IPS DF 19.7 (cell line): Measurements from ENCODE around the gene GK2.

ENCODE experiments used
- DNase-seq: peaks from one replicate; pipeline ENCODE4 v3.0.0-alpha.2; 2013; ENCODE audit warnings: low read depth, low spot score

The GK2 gene

DNA sequence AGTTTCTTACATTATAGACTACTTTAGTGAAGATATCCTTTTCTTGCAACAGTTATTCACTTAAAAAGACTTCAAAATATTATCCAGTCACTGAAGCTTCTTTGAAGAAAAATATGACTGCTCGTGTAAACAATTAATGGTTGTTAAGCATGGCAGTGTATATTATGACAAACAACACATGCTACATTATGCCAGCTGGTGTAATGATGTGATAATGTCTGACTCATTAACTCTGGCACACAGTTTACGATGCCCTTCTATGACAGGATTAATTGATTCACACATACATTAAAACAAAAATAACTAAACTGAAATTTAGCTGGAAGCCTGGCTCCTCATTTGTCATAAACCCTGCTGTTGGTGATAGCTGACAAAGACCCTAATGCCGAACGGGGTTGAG lies 22.4 kb downstream of the GK2 start:
- no peak for DNase-seq

DNA sequence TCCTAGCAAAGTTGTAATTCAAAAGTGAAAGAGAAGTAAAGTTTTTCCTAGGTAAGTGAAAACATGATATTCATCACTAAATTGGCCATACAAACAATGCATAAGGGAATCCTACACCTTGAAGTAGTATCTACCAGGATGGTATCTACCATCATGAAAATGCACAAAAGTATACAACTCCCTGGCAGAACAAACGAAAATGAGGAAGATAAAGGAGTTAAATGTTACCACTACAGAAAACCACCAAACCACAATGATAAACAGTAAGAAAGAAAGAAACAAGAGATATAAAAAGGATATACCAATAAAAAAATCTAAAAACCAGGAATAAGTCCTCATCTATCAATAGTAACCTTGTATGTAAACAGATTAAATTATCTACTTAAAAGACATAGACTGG lies 26.9 kb downstream of the GK2 start:
- no peak for DNase-seq

- DNase-seq: no peak
Observed at GRCh38 chr4:79370026-79370425, 38.0 kb downstream of the GK2 start.

DNA sequence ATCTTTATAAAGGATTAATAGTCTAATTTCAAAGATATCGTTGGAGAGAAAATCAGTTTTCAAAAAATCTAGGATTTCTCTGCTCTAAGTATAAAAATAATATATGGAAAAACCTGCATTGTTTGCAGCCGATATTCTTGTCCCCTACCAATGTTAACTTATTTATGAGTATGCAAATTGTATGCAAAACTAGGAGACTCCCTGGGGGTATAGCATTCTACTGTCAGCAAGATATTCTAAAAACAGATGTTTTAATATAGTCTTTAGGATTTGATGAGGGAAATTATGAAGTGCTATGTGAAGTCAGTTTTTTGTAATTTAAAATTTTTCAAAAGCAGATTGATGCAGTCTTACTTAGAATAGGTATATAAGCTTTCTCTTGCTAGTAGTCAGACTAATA lies 40.9 kb downstream of the GK2 start:
- DNase-seq: no peak

GRCh38 chr4:79366422-79366821 lies 41.6 kb downstream of the GK2 start:
- no peak for DNase-seq

- DNase-seq: no peak
Observed at GRCh38 chr4:79364061-79364460, 44.0 kb downstream of the GK2 start.

DNA sequence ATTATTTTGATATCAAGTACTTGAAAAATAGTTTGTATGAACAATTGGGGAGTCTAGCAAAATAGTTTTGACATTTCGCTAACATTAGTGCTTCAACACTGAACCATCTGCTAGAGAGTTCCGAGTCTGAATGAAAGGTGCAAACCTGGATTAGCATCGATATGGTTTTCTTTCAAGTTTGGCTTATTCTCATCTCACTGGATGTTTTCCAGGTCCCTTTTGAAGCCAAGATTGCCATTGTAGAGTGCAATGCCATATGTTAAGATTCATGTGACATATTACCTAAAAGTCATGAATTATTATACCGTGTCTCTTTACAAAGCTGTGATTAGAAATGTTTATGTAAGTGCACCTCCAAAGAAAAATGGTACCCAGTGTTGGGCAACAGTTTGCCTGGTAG lies 45.4 kb downstream of the GK2 start:
- no peak for DNase-seq

GRCh38 chr4:79360006-79360405 lies 48.0 kb downstream of the GK2 start:
- DNase-seq: no peak

- DNase-seq: no peak
Observed at GRCh38 chr4:79358438-79358837, 49.6 kb downstream of the GK2 start.

- DNase-seq: no peak
Observed at GRCh38 chr4:79357365-79357764, 50.7 kb downstream of the GK2 start.
